HepG2 (cell line): Measurements from ENCODE around the gene PSMB10. TPM values are rescaled to one million over a fixed set of nuclear protein-coding genes. Genes with fewer than 3 reads are reported as not detected.

Source experiments
- ARID2 ChIP-seq: sonication (generic); formaldehyde crosslinking; IDR thresholded peaks from 2 replicates; pipeline ENCODE4 v1.8.1; 2022; ENCODE audit warnings: mild to moderate bottlenecking, missing genetic modification reagents, borderline replicate concordance
- ARID4A ChIP-seq: sonication (generic); formaldehyde crosslinking; IDR thresholded peaks from 2 replicates; pipeline ENCODE4 v1.5.0; 2020; ENCODE audit warnings: mild to moderate bottlenecking, missing genetic modification reagents, borderline replicate concordance
- FOXO1 ChIP-seq: sonication (generic); formaldehyde crosslinking; IDR thresholded peaks from 2 replicates; pipeline ENCODE4 v1.4.0; 2020; ENCODE audit warnings: missing genetic modification reagents
- HDAC2 ChIP-seq: sonication (generic); formaldehyde crosslinking; IDR thresholded peaks from 2 replicates; pipeline ENCODE4 v1.4.0; 2020; ENCODE audit warnings: missing genetic modification reagents
- MNT ChIP-seq: fragments of 450-650 bp; IDR thresholded peaks from 2 replicates; pipeline ENCODE4 v1.6.1; 2016
- MTF2 ChIP-seq: sonication (generic); formaldehyde crosslinking; IDR thresholded peaks from 2 replicates; pipeline ENCODE4 v1.5.0; 2020; ENCODE audit warnings: missing genetic modification reagents, borderline replicate concordance
- NR0B2 ChIP-seq: sonication (generic); formaldehyde crosslinking; IDR thresholded peaks from 2 replicates; pipeline ENCODE4 v1.4.0; 2020; ENCODE audit warnings: mild to moderate bottlenecking, missing genetic modification reagents
- PPARG ChIP-seq: conservative IDR thresholded peaks from 2 replicates; pipeline ENCODE4 v1.6.1; 2016; ENCODE audit warnings: missing biosample characterization, missing genetic modification reagents
- TCF7 ChIP-seq: sonication (generic); IDR thresholded peaks from 2 replicates; pipeline ENCODE4 v1.6.1; 2016; ENCODE audit warnings: antibody characterized with exemption, low read depth
- ZNF18 ChIP-seq: sonication (generic); formaldehyde crosslinking; IDR thresholded peaks from 2 replicates; pipeline ENCODE4 v1.8.0; 2022; ENCODE audit warnings: mild to moderate bottlenecking, missing genetic modification reagents; ENCODE audit not compliant: insufficient replicate concordance
- ZNF225 ChIP-seq: sonication (generic); formaldehyde crosslinking; IDR thresholded peaks from 2 replicates; pipeline ENCODE4 v1.4.0; 2020; ENCODE audit warnings: mild to moderate bottlenecking, missing genetic modification reagents
- ZNF383 ChIP-seq: sonication (generic); formaldehyde crosslinking; IDR thresholded peaks from 2 replicates; pipeline ENCODE4 v1.4.0; 2020; ENCODE audit warnings: missing genetic modification reagents, mild to moderate bottlenecking, borderline replicate concordance
- ZNF543 ChIP-seq: sonication (generic); formaldehyde crosslinking; IDR thresholded peaks from 2 replicates; pipeline ENCODE4 v1.4.0; 2020; ENCODE audit warnings: mild to moderate bottlenecking, missing genetic modification reagents
- ZNF724P ChIP-seq: sonication (generic); formaldehyde crosslinking; IDR thresholded peaks from 2 replicates; pipeline ENCODE4 v1.8.0; 2022; ENCODE audit warnings: missing genetic modification reagents, borderline replicate concordance
- ZNF883 ChIP-seq: sonication (generic); formaldehyde crosslinking; IDR thresholded peaks from 2 replicates; pipeline ENCODE4 v1.5.1; 2020; ENCODE audit warnings: mild to moderate bottlenecking, missing genetic modification reagents; ENCODE audit errors: not compliant biosample characterization
- polyA plus RNA-seq, 8 experiments: library from polyadenylated mRNA; depleted of rRNA in 3 of 8; stranded (reverse) in 7 of 8; unstranded in 1 of 8; fragments of >200 nt; fragmentation: Illumina TruSeq in 4 of 8; extraction: Trizol in 4 of 8; gene quantifications; 2 replicates each; pipeline versions ENCODE4 v1.2.1 to v1.2.3, GENCODE V29; 2011 to 2016; ENCODE audit warnings: low read depth in 4 of 8, missing spikeins in 1 of 8, mixed read lengths in 1 of 8; ENCODE audit not compliant: insufficient read depth in 1 of 8
- total RNA-seq, 5 experiments: library from RNA; depleted of rRNA; stranded (reverse); fragments of >200 nt; fragmentation: Illumina TruSeq; extraction: Trizol; gene quantifications; 2 replicates each; pipeline ENCODE4 v1.2.3, GENCODE V29; 2016; ENCODE audit warnings: low read depth in 1 of 5
- TF ChIP-seq, protein P1 (sequence below): sonication (generic); formaldehyde crosslinking; IDR thresholded peaks from 2 replicates; pipeline ENCODE4 v1.5.1; 2020; ENCODE audit warnings: mild to moderate bottlenecking, missing genetic modification reagents, borderline replicate concordance
- TF ChIP-seq, protein P2 (sequence below): sonication (generic); formaldehyde crosslinking; conservative IDR thresholded peaks from 2 replicates; pipeline ENCODE4 v1.8.0; 2022; ENCODE audit warnings: low read depth, missing genetic modification reagents

PSMB10 gene
- total and polyA plus RNA-seq, 2 of the 13 experiments (the other 11 are each of a cell fraction or from before 2014, with no cell fraction given) = 12.7 to 65.9 TPM

GRCh38 chr16:67936124-67936879 lies at the start of gene PSMB10 (continued):
- TF ChIP-seq MNT (no peak), ZNF543 (CRISPR knock-in tag) (0 out of 2 replicates have a peak, but pooled peaks have one; percentile 42), PPARG (CRISPR knock-in tag) (no peak), ZNF883 (CRISPR knock-in tag) (no peak), ZNF724P (CRISPR knock-in tag) (no peak; the same call in 1 of the 2 replicates), ZNF383 (CRISPR knock-in tag) (no peak), HDAC2 (CRISPR knock-in tag) (no peak), NR0B2 (CRISPR knock-in tag) (peak; percentile 15; the same call in 1 of the 2 replicates), ZNF225 (CRISPR knock-in tag) (peak; percentile 26), FOXO1 (CRISPR knock-in tag) (no peak), ARID4A (CRISPR knock-in tag) (no peak), MTF2 (CRISPR knock-in tag) (peak; percentile 82; the same call in 1 of the 2 replicates), ZNF18 (no peak), ARID2 (CRISPR knock-in tag) (0 out of 2 replicates have a peak, but pooled peaks have one; percentile 80), TCF7 (no peak)
- TF ChIP-seq, protein P1, sequence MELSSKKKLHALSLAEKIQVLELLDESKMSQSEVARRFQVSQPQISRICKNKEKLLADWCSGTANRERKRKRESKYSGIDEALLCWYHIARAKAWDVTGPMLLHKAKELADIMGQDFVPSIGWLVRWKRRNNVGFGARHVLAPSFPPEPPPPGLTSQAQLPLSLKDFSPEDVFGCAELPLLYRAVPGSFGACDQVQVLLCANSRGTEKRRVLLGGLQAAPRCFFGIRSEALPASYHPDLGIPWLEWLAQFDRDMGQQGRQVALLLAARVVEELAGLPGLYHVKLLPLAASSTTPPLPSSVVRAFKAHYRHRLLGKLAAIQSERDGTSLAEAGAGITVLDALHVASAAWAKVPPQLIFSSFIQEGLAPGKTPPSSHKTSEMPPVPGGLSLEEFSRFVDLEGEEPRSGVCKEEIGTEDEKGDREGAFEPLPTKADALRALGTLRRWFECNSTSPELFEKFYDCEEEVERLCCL (CRISPR knock-in tag) = no peak; the same call in 1 of the 2 replicates
- TF ChIP-seq, protein P2, sequence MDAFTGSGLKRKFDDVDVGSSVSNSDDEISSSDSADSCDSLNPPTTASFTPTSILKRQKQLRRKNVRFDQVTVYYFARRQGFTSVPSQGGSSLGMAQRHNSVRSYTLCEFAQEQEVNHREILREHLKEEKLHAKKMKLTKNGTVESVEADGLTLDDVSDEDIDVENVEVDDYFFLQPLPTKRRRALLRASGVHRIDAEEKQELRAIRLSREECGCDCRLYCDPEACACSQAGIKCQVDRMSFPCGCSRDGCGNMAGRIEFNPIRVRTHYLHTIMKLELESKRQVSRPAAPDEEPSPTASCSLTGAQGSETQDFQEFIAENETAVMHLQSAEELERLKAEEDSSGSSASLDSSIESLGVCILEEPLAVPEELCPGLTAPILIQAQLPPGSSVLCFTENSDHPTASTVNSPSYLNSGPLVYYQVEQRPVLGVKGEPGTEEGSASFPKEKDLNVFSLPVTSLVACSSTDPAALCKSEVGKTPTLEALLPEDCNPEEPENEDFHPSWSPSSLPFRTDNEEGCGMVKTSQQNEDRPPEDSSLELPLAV (CRISPR knock-in tag) = no peak; the same call in 1 of the 2 replicates
